ENCODE data around the gene SCMH1.
"Not testable (repeated sequence)": the region's sequence is repeated elsewhere in the genome, so short reads cannot be mapped to it uniquely, and the experiment has no call there.

SCMH1 gene

DNA sequence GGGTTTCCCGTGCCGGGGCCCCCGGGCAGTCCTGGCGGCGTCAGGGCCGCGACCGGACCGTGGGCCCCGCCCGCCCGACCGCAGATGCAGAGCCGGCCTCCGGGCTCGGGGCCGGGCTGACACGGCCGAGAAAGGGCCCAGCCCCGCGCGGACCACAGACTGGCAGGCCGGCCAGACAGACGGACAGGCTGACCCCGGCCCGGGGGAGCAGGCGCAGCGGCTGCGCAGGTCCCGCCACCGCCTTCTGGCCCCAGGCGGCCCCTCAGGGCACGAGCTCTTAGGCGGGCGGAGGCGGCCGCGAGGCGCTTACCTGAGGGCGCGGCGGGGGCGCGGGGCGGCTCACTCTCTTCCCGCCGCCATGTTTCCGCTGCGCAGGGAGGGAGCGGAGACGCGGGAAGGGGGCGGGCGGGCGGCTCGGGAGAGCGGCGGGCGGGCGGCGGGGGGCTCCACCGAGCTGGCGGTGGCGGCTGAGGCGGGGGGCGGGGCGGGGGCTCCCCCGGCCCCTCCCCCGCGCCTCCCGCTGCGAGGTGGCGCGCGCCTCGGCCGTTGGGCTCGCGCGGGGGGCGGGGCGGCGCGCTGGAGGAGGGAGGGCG lies at the start of gene SCMH1:
SCMH1 (minus strand) TSS at position 558 of the 593 bp plus-strand sequence. CDS start 56,173 bp downstream, outside the sequence.
- no peak for DNase-seq

DNA sequence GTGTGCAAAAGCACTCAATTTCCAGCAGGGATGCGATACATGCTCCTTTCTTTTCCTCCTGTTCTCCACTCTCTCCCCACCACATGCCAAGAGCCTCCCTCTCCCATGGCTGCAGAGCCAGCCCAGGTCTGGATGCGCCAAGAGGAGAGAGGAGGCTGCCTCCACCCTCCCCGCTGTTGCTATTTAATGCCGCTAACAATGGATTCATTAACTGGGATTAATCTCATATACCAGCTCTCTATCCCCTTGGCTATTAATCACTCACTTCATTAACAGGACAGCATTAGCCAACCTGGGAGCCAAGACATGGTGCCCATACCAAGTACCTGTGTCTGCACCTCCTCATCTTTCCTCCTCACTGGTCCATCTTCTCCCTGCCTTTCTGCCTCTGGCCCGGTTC lies 49.1 kb upstream of the SCMH1 start:
- no peak for DNase-seq

GRCh38 chr1:41289196-41289595 lies 47.1 kb upstream of the SCMH1 start:
- no peak for DNase-seq

- no peak for DNase-seq
Measured at GRCh38 chr1:41286992-41287391, 44.9 kb upstream of the SCMH1 start.

DNA sequence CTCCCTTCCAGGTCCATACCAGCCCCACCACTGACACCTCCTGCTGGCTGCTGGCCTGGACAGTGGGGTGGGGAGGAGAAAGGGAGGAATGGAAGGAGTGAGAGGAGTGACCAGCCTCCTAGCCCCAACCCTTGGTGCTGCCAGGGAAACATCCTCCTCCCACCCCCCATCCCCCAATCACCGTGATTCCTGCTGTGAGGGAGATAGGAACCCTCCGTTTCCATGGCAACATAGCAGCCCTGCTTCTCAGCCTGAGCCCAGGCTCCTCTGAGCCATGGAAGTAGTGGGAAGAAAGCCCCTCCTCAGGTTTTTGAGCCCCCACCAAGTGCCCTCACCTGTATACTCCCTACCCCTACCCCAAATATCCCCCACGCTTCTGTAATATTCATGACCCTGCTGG lies 44.4 kb upstream of the SCMH1 start:
- DNase-seq = no peak

DNA sequence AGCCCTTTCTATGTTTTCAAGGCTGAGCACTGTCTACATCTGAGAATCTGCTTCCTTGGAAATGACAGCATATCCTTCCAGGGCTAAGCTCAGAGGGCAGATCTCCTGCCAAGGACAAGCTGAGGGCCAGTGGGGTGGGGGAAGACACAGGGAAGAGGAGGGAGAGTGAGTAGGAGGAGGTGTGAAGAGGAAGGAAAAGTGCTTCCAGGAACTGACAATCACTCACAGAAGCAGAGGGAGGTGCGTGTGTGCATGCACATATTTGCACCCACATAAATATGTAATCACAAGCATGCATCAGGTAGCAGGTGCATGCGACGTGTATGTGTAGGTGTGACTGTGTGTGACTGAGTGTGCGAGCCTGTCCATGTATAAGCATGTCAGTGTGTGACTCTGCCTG lies 43.7 kb upstream of the SCMH1 start:
- no peak for DNase-seq

- DNase-seq = no peak
Measured at GRCh38 chr1:41284121-41284520, 42.0 kb upstream of the SCMH1 start.

- no peak for DNase-seq
Measured at GRCh38 chr1:41282679-41283317, 40.7 kb upstream of the SCMH1 start.

DNA sequence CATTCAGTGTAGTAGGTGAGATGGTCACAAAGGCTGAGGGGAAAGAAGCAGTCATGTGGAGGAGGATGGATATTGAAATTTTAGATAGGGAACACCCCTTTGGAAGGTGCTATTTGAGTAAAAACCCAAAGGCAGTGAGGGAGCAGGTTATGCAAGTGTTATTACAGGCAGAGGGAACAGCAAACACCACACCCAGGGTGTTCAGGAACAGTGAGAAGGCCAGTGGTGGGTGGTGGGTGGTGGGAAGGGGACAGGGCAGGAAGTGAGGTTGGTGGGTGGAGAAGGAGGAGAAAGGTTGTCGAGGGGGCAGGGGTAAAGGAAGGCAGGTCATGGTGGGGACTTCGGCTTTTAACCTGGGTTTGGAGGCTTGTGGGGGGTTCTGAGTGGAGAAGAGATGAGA lies 39.2 kb upstream of the SCMH1 start:
- DNase-seq = no peak

GRCh38 chr1:41280202-41281032 lies 38.3 kb upstream of the SCMH1 start:
- no peak for DNase-seq

GRCh38 chr1:41278076-41278475 lies 36.0 kb upstream of the SCMH1 start:
- no peak for DNase-seq

DNA sequence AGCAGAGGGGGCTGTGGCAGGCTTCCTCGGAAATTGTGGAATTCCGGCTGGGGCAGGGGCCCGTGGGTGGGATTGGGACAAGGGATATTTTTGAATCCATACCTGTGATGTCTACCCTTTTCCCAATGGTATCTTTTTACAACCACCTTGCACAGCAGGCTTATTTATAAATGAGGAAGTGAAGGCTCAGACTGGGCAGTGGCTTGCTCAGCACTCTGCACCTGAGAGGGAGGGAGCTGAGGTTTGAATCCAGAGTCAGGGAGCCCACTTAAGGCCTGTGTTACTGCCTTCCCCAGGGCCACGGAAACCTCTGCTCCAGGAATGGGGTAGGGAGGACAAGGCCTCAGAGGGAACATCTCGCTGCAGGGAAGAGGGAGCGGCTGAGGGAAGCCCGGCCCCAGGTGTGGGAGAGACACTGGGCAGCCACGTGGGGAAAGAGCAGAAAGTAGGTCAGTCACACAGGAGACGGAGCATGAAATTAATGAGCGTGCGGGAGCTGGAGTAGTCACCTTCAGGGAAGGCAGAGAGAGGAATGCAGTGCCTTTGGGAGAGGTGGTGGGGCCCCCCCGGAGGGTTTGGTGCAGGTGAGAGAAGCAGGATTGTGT lies 35.4 kb upstream of the SCMH1 start:
- peak in 1 of 2 experiments; percentile 62 for DNase-seq

DNA sequence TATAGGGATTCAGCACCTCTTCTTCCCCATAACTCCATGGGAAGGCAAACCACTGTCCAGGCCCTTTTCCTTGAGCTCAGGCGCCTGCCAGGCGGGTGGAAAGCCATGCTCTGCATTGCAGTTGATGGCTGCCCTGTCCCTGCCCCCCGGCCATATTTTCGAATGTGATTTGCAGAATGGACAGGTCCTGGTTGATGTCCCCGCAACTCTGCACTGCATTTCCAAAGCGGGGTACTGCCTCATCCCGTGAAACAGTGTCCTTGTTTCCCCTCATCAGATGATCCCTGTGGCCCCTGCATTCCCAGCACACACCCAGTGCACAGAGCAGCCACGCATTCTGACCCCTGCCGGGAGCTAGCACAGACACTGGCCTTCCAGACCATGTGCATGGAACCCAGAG lies 33.7 kb upstream of the SCMH1 start:
- DNase-seq = no peak

GRCh38 chr1:41274752-41275545 lies 32.8 kb upstream of the SCMH1 start:
- no peak for DNase-seq

DNA sequence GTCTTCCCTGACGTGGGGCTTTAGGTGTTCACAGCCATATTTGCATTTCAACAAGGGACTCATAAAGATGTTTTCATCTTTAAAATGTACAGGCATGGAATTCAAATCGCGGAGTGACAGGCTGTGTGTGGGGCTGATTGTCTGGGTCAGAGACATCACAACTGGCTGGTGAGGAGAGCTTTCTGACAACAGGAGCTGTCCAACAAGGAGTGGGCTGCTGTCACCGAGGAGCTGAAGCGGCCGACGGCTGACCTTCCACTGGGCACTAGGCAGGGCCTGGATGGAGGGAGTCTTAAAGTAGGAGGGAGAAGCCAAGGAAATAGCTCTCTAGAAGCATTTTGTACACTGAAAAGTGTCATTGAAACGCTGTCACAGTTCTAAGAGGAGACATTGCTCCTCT lies 30.5 kb upstream of the SCMH1 start:
- no peak for DNase-seq

DNA sequence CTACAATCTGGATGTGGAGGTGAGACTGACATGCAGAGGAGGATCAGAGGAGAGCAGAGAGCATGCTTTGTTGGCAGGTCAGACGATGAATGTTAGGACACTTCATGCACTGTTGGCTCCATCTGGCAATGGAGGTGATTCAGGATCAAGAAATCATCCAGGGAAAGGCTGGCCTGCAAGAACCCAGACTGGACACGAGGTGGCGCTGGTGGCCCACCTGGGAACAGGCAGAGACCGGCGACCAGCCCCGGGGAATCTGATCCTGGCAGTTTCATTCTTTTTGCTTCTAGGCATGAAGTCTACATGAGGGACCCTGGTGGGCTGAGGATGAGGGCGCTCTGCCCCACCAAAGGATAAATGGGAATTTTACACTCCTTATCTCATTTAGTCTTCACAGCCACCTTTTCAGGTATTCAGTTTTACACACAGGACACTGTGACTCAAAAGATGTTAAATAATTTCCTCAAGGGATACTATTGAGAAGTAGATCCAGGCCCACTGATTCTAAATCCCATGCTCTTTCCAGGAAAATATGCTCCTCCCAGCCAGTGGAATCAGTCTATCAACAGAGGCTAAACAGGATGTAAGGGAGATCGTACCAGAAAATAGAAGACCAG lies 26.2 kb upstream of the SCMH1 start:
- DNase-seq = peak; percentile 58 to 77

- no peak for DNase-seq
Measured at GRCh38 chr1:41261926-41262618, 20.0 kb upstream of the SCMH1 start.

- DNase-seq = no peak
Measured at GRCh38 chr1:41260768-41261167, 18.7 kb upstream of the SCMH1 start.

DNA sequence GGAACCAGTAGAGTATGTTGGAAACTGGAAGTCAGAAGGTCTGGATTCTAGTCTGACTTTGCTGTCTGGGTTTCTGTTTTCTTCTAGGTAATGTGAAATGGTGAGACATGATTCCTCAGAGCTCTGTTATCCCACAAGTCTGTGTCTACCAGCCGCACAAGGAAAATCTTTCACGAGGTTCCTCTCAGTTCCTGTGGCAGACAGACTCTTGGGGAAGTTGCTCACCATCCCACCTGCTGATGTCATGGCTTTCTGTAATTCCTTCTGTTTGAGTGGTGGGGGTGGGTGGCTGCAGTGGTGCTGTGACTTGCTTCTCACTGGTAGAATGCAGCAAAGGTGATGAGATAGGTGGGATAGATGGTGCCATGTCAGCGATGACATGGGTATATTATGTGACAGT lies 17.1 kb upstream of the SCMH1 start:
- no peak for DNase-seq

GRCh38 chr1:41255978-41256377 lies 13.9 kb upstream of the SCMH1 start:
- DNase-seq = no peak

GRCh38 chr1:41251120-41251519 lies 9.0 kb upstream of the SCMH1 start:
- not testable (repeated sequence) for DNase-seq

DNA sequence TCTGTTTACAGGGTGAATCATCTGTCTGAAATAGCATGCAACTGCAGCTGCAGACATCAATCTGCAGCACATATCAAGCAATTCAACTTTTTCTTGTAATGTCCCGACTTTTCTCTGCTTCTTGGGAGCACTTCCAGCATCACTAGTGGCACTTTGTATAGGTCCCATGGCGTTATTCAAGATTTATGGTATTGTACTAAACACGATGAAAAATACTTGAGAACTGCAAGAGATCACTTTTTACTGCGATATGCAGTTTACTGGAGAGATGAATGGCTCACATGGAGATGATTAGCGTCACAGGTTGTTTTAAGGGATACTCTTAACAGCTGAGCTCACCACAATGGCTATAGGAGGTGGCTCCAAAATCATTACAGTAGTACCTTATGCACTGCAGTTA lies 7.2 kb upstream of the SCMH1 start:
- DNase-seq = no peak
